Smooth muscle cell (in vitro differentiated cells): ENCODE data around the gene SLC4A9. TPM values are rescaled to one million over a fixed set of nuclear protein-coding genes. Genes with fewer than 3 reads are reported as not detected.

Experiments used
- DNase-seq: peaks from one replicate; lab custom pipeline; 2025; ENCODE audit not compliant: unreplicated experiment; lab: John Stamatoyannopoulos, UW
- H2AFZ ChIP-seq: fragments of 200-600 bp; sonication (generic); 2 replicates; pipeline ENCODE4 v1.6.0; 2016; ENCODE audit warnings: antibody characterized with exemption, low read depth, mild to moderate bottlenecking
- H3F3A ChIP-seq: fragments of 200-600 bp; sonication (generic); 2 replicates; pipeline ENCODE4 v1.6.0; 2017; ENCODE audit warnings: antibody characterized with exemption, low read depth
- H3K27ac ChIP-seq: fragments of 200-600 bp; sonication (generic); 2 replicates; pipeline ENCODE4 v1.5.1; 2016; ENCODE audit warnings: low read depth, mild to moderate bottlenecking
- H3K27me3 ChIP-seq: fragments of 200-600 bp; sonication (generic); 2 replicates; pipeline ENCODE4 v1.6.1; 2016; ENCODE audit warnings: low read depth, mild to moderate bottlenecking
- H3K36me3 ChIP-seq: fragments of 200-600 bp; sonication (generic); 2 replicates; pipeline ENCODE4 v1.5.1; 2016; ENCODE audit warnings: low read depth
- H3K4me1 ChIP-seq: fragments of 200-600 bp; sonication (generic); 2 replicates; pipeline ENCODE4 v1.5.1; 2016; ENCODE audit warnings: low read depth
- H3K4me2 ChIP-seq: fragments of 200-600 bp; sonication (generic); 2 replicates; pipeline ENCODE4 v1.6.0; 2016; ENCODE audit warnings: mild to moderate bottlenecking
- H3K4me3 ChIP-seq: fragments of 200-600 bp; sonication (generic); 2 replicates; pipeline ENCODE4 v1.5.1; 2016; ENCODE audit warnings: mild to moderate bottlenecking
- H3K79me2 ChIP-seq: fragments of 200-600 bp; sonication (generic); 2 replicates; pipeline ENCODE4 v1.6.0; 2016; ENCODE audit warnings: low read depth, mild to moderate bottlenecking
- H3K9ac ChIP-seq: fragments of 200-600 bp; sonication (generic); 2 replicates; pipeline ENCODE4 v1.6.0; 2016; ENCODE audit warnings: low read depth
- H3K9me3 ChIP-seq: fragments of 200-600 bp; sonication (generic); replicated peaks from 2 replicates; pipeline ENCODE4 v1.5.1; 2016; ENCODE audit warnings: low read depth
- H4K20me1 ChIP-seq: fragments of 200-600 bp; sonication (generic); 2 replicates; pipeline ENCODE4 v1.6.0; 2016; ENCODE audit warnings: low read depth
- WGBS: methylation state at CpG from one replicate; pipeline ENCODE4 v1.1.7; 2016; ENCODE audit warnings: low lambda C conversion rate; 5-methylcytosine and 5-hydroxymethylcytosine counted together
- polyA plus RNA-seq: library from polyadenylated mRNA; unstranded; fragments of >200 nt; fragmentation: Nextera tagmentation; extraction: Ambion mirVana; gene quantifications from 2 replicates; pipeline ENCODE4 v1.2.1, GENCODE V29; 2016
- total RNA-seq: library from RNA; depleted of rRNA; stranded (reverse); fragments of >200 nt; gene quantifications from 2 replicates; pipeline ENCODE4 v1.2.3, GENCODE V29; 2014
- TF ChIP-seq, protein P1 (sequence below): fragments of 200-600 bp; sonication (generic); IDR thresholded peaks from 2 replicates; pipeline ENCODE4 v1.5.1; 2017; ENCODE audit warnings: borderline replicate concordance, mild to moderate bottlenecking, antibody characterized with exemption; ENCODE audit not compliant: insufficient read depth, poor library complexity, severe bottlenecking

Gene SLC4A9
- total and polyA plus RNA-seq, 2 experiments from 2014 or later, result not detected

DNA sequence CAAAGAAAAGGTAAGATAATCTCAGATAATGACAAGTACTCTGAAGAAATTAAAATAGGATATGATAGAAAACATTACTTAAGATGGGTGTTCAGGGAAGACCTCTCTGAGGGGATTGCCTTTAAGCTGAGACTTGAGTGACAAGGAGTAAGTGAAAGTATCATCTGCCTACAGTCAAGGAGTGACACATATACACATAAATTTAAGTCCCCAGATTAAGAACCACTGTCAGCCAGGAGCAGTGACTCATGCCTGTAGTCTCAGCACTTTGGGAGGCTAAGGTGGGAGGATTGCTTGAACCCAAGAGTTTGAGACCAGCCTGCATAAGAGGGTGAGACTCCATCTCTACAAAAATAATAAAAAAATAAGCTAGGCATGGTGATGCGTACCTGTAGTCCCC is 22.0 kb downstream of the SLC4A9 start:
- Histone ChIP-seq H3K9ac (no peak overlapping the region), H3K4me2 (no peak overlapping the region), H3K79me2 (no peaks in the 10 kb centered on the region), H2AFZ (no peak overlapping the region), H4K20me1 (no peaks in the 10 kb centered on the region), H3F3A (no peaks in the 10 kb centered on the region), H3K4me1 (no peaks in the 10 kb centered on the region), H3K36me3 (no peaks in the 10 kb centered on the region), H3K4me3 (no peak overlapping the region), H3K27ac (no peak overlapping the region), H3K9me3 (no peaks in the 10 kb centered on the region), H3K27me3 (no peaks in the 10 kb centered on the region)
- 96% methylated on average over 1 of the region's 1 CpG for WGBS
- TF ChIP-seq, protein P1, sequence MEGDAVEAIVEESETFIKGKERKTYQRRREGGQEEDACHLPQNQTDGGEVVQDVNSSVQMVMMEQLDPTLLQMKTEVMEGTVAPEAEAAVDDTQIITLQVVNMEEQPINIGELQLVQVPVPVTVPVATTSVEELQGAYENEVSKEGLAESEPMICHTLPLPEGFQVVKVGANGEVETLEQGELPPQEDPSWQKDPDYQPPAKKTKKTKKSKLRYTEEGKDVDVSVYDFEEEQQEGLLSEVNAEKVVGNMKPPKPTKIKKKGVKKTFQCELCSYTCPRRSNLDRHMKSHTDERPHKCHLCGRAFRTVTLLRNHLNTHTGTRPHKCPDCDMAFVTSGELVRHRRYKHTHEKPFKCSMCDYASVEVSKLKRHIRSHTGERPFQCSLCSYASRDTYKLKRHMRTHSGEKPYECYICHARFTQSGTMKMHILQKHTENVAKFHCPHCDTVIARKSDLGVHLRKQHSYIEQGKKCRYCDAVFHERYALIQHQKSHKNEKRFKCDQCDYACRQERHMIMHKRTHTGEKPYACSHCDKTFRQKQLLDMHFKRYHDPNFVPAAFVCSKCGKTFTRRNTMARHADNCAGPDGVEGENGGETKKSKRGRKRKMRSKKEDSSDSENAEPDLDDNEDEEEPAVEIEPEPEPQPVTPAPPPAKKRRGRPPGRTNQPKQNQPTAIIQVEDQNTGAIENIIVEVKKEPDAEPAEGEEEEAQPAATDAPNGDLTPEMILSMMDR, result no peak
- no peak for DNase-seq

DNA sequence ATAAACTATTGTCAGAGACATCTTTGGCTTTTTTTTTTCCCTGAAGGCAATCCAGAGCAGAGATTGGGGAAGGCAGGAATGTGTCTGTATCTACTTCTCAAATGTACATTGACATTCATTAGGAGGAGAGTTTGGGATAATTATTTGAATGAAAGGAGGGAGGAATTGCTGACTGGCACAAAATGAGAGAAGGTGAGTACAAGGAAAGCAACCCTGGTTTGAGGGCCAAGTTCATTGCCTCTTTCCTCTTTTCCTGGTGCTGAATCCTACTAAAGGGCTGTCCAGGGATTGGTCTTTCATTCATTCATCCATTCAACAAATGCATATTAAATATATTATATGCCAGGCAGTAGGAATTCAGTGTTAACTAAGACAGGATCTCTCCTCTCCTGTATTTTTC is 22.9 kb downstream of the SLC4A9 start:
- H2AFZ ChIP-seq, result no peak overlapping the region
- H3K36me3 ChIP-seq, result no peaks in the 10 kb centered on the region
- no peak overlapping the region for H3K4me2 ChIP-seq
- no peak overlapping the region for H3K27ac ChIP-seq
- H3K4me3 ChIP-seq, result no peak overlapping the region
- H3F3A ChIP-seq, result no peaks in the 10 kb centered on the region
- H3K79me2 ChIP-seq, result no peaks in the 10 kb centered on the region
- no peaks in the 10 kb centered on the region for H3K9me3 ChIP-seq
- no peaks in the 10 kb centered on the region for H3K27me3 ChIP-seq
- no peak for DNase-seq
- no peaks in the 10 kb centered on the region for H3K4me1 ChIP-seq
- TF ChIP-seq, protein P1, result no peak
- H4K20me1 ChIP-seq, result no peaks in the 10 kb centered on the region
- no peak overlapping the region for H3K9ac ChIP-seq

DNA sequence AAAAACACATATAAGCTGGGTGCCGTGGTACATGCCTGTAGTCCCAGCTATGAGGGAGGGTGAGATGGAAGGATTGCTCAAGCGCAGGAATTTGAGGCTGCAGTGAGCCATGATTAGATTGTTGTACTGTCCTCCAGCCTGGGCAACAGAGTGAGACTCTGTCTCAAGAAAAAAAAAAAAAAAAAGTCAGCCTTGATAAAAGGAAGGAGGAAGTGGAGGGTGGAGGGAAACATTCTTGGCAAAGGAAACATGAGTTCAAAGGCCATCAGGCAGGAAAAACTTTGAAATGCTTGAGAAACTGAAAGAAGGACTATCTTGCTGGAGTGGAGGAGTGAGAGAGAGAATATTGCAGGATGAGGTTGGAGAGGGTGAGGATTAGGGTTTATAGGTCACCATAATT is 23.3 kb downstream of the SLC4A9 start:
- TF ChIP-seq, protein P1, result no peak
- H3K27me3 ChIP-seq, result no peaks in the 10 kb centered on the region
- no peaks in the 10 kb centered on the region for H3K9me3 ChIP-seq
- H3F3A ChIP-seq, result no peaks in the 10 kb centered on the region
- H3K4me2 ChIP-seq, result no peak overlapping the region
- DNase-seq, result no peak
- H3K9ac ChIP-seq, result no peak overlapping the region
- WGBS, result 87% methylated on average over 2 of the region's 2 CpGs
- H3K36me3 ChIP-seq, result no peaks in the 10 kb centered on the region
- no peak overlapping the region for H3K4me3 ChIP-seq
- no peaks in the 10 kb centered on the region for H3K4me1 ChIP-seq
- H3K27ac ChIP-seq, result no peak overlapping the region
- H4K20me1 ChIP-seq, result no peaks in the 10 kb centered on the region
- H3K79me2 ChIP-seq, result no peaks in the 10 kb centered on the region
- no peak overlapping the region for H2AFZ ChIP-seq

DNA sequence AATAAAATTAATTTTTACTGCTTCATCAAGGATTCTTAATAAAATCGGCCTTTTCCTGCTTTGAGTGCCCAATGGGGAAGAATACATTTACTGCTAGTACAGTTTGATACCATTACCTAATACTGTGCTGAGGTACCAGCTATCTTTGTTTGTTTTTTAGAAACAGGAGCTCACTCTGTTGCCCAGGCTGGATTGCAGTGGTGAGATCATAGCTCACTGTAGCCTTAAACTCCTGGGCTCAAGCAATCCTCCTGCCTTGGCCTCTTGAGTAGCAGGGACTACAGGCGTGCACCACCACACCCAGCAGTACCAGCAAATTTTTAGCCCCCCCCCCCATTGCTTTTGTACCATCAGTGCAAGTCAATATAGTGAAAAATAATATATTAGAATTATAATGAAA is 28.1 kb downstream of the SLC4A9 start:
- DNase-seq, result no peak
- 92% methylated on average over 2 of the region's 2 CpGs for WGBS

More for the DNA sequence above, 28.1 kb downstream of the SLC4A9 start:
- Histone ChIP-seq H3K27ac (no peak overlapping the region), H3K79me2 (no peaks in the 10 kb centered on the region), H3K9me3 (no peaks in the 10 kb centered on the region), H3K27me3 (no peaks in the 10 kb centered on the region), H3K9ac (no peak overlapping the region), H3K4me2 (no peak overlapping the region), H2AFZ (no peak overlapping the region), H4K20me1 (no peaks in the 10 kb centered on the region), H3F3A (no peaks in the 10 kb centered on the region), H3K4me3 (no peak overlapping the region), H3K4me1 (no peaks in the 10 kb centered on the region), H3K36me3 (no peaks in the 10 kb centered on the region)
- TF ChIP-seq, protein P1, result no peak
